Measurements from ENCODE around the gene HSPA1A.
"Not testable (repeated sequence)": the region's sequence is repeated elsewhere in the genome, so short reads cannot be mapped to it uniquely, and the experiment has no call there.

HSPA1A gene

DNA sequence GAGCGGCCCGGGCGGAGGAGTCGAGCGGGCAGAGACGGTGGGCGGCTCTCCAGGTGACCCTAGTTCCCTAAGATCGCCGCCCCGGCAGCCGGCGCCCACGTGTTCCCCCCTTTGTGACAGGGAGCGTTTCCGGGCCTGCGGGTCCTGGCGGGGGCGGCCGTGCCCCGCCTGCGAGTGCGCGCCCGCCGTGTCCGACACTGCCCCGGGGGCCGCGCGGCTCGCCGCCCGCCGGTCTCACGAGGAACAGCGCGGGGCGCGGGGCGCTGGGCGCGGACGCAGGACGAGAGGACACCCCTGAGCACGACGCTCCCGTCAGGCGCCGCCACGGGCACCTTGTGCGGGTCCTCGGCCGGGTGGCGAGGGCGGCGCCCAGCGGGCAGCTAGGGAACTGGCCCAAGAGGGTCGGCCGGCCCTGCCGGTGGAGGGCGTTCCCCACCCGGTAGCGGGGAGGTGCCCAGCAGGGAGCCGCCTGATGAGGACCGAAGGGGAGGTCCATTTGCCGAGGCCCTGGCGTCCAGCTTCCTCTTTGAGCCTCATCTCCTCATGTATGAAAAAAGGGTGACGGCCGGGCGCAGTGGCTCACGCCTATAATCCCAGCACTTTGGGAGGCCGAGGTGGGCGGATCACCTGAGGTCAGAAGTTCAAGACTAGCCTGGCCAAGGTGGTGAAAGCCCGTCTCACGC lies 19.6 kb upstream of the HSPA1A start, which contains the start of gene VARS1:
VARS1 (minus strand) TSS at position 137 of the 683 bp plus-strand sequence. CDS start 535 bp downstream, outside the sequence.
- peak within 1 kb of the TSS; percentile 92 for H3K27ac ChIP-seq
- TF ChIP-seq, protein P1, sequence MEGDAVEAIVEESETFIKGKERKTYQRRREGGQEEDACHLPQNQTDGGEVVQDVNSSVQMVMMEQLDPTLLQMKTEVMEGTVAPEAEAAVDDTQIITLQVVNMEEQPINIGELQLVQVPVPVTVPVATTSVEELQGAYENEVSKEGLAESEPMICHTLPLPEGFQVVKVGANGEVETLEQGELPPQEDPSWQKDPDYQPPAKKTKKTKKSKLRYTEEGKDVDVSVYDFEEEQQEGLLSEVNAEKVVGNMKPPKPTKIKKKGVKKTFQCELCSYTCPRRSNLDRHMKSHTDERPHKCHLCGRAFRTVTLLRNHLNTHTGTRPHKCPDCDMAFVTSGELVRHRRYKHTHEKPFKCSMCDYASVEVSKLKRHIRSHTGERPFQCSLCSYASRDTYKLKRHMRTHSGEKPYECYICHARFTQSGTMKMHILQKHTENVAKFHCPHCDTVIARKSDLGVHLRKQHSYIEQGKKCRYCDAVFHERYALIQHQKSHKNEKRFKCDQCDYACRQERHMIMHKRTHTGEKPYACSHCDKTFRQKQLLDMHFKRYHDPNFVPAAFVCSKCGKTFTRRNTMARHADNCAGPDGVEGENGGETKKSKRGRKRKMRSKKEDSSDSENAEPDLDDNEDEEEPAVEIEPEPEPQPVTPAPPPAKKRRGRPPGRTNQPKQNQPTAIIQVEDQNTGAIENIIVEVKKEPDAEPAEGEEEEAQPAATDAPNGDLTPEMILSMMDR (conservative IDR thresholded peaks at IDR 0.05; ENCODE audit: low read depth): peak; percentile 86
- DNase-seq (ENCODE audit: low spot score): peak; percentile 93
- ChIA-PET POLR2A (ENCODE audit: low non-redundant PET) (interaction anchor here (0.6 to 1.0 kb wide), 3 partner anchors 12 to 37 kb away, joined by 3 to 4 read pairs (median 4); no protein-coding TSS in a partner anchor), CTCF (interaction anchor here (0.6 to 1.1 kb wide), 9 partner anchors 10 to 43 kb away, joined by 3 to 5 read pairs (median 4); no protein-coding TSS in a partner anchor)

DNA sequence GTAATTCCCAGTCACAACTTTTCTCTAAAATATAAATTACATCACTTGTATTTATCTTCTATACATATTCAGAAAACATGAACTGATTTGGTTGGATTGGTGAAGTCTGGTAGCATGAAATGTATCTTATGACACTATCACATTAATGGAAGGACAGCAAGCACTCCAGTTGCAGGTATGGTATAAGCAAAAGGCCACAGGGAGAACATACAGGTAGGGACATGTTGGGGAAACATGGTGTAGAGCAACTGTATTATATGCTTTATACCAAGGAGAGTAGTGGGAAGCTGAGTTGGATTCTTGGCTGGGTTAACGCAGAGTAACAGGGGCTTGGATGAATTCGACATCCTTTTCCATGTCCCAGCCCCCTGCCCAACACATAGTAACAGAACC lies 18.4 kb upstream of the HSPA1A start:
- TF ChIP-seq, protein P1 (conservative IDR thresholded peaks at IDR 0.05; ENCODE audit: low read depth): no peak
- no peak for DNase-seq (ENCODE audit: low spot score)
- ChIA-PET POLR2A (ENCODE audit: low non-redundant PET) (no interaction called here), CTCF (no interaction called here)
- peak overlapping the region; percentile 92 for H3K27ac ChIP-seq

DNA sequence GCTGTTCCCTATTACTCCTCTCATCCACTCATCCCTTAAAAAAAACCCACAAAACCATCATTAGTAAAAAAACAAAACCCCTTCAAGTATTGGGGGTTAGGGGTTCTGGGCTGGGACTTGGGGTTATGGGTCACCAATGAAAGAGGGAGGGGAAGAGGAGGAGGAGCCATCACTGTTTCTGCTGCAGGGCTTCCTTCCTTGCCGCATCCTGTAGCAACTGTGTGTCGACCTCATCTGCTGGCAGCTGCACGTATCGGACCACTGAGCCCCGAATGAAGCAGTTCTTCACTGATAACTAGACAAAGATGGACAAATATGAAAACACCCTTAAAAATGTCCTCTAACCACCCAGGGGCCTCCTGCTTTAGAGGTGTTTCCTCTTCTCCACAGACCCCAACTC lies 17.8 kb upstream of the HSPA1A start:
- DNase-seq (ENCODE audit: low spot score): no peak
- peak overlapping the region; percentile 60 for H3K27ac ChIP-seq
- POLR2A ChIA-PET (ENCODE audit: low non-redundant PET): no interaction called here
- CTCF ChIA-PET: interaction anchor here (0.6 kb wide), 1 partner anchor 83 kb away, joined by 3 read pairs; no protein-coding TSS in a partner anchor
- TF ChIP-seq, protein P1 (conservative IDR thresholded peaks at IDR 0.05; ENCODE audit: low read depth): no peak

DNA sequence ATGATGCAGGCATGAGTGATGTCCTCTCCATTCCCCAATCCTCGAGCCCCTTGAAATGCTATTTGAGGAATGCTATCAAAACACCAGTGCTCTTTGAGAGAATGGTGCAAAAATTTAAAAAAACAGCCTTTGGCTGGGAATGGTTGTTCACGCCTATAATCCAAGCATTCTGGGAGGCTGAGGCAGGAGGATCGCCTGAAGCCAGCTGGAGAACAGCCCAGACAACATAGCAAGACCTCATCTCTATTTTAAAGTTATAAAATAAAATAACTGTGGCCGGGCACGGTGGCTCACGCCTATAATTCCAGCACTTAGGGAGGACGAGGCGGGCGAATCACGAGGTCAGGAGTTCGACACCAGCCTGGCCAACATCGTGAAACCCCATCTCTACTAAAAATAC lies 15.6 kb upstream of the HSPA1A start:
- TF ChIP-seq, protein P1 (conservative IDR thresholded peaks at IDR 0.05; ENCODE audit: low read depth): no peak
- POLR2A ChIA-PET (ENCODE audit: low non-redundant PET): no interaction called here
- DNase-seq (ENCODE audit: low spot score): no peak
- H3K27ac ChIP-seq: peak overlapping the region; percentile 17; the same call in 1 of the 2 replicates
- CTCF ChIA-PET: no interaction called here

DNA sequence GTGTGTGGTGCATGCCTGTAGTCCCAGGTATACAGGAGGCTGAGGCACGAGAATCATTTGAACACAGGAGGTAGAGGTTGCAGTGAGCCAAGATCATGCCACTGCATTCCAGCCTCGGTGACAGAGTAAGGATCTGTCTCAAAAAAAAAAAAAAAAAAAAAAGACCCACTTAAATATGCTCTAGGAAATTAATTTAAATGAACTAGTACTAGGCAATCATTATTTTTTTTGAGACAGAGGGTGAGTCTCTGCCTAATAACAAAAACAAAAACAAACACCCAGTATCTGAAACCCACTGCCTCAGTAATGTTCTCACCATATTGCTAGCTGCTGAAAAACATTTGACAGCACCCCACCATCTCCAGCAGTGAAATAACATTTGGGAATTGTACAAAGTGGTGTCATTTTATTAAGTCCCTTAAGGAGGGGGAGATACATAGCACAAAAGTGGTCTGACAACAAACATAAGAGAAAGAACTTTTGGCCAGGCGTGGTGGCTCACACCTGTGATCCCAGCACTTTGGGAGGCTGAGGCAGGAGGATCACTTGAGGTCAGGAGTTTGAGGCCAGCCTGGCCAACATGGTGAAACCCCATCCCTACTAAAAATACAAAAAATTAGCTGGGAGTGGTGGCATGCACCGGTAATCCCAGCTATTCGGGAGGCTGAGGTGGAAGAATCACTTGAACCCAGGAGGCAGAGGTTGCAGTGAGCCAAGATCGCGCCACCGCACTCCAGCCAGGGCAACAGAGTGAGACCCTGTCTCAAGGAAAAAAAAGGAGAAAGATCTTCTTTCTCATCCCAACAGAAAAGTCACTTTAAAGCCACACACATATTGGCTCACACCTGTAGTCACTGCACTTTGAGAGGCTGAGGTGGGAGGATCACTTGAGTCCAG lies 14.1 kb upstream of the HSPA1A start:
- DNase-seq (ENCODE audit: low spot score); POLR2A ChIA-PET (ENCODE audit: low non-redundant PET): not testable (repeated sequence)
- CTCF ChIA-PET: interaction anchor here (0.7 kb wide), 1 partner anchor 34 kb away, joined by 6 read pairs; no protein-coding TSS in a partner anchor
- H3K27ac ChIP-seq: peak overlapping the region; percentile 35; the same call in 1 of the 2 replicates

DNA sequence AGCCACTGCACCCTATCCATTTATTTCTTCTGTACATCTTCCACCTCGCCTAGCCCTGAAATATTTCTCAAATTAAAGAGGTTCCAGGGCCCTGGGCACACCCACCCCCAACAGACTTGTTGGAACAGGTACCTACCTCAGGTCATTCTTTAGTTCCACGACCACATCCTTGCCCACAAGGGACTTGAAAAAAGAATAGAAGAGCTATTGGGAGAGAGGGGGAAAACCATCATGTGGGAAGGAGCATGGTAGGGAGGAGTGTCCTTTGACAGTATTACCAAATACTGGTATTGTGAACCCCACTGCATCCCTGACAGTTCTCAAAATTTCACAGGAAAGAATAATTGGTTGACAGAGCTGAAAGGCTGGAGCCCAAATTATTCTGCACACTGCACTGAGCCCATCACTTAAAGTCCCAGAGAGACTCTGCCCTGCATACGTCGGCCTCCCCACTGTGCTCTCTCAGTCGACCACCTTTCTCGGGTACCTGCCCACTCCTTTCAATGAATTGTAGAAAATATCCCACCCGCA lies 9.3 kb upstream of the HSPA1A start:
- CTCF ChIA-PET: interaction anchor here (0.8 to 1.6 kb wide), 3 partner anchors 10 to 125 kb away, joined by 3 to 8 read pairs (median 4); partner anchors contain the start of genes LY6G5C and VARS1
- peak overlapping the region; percentile 93 for H3K27ac ChIP-seq
- POLR2A ChIA-PET (ENCODE audit: low non-redundant PET): interaction anchor here (0.6 to 2.1 kb wide), 5 partner anchors 12 to 68 kb away, joined by 3 to 8 read pairs (median 3); partner anchors contain the start of gene HSPA1B
- TF ChIP-seq, protein P1 (conservative IDR thresholded peaks at IDR 0.05; ENCODE audit: low read depth): no peak
- DNase-seq (ENCODE audit: low spot score): no peak
